GM12872 (cell line): ENCODE results near the gene ADAMTS17.

Experiments
- TF ChIP-seq, protein P1 (sequence below): IDR thresholded peaks from 3 replicates; pipeline ENCODE4 v1.5.1; 2011; ENCODE audit warnings: low read depth, mild to moderate bottlenecking, low read length, moderate library complexity; ENCODE audit not compliant: insufficient read depth

The ADAMTS17 gene

DNA sequence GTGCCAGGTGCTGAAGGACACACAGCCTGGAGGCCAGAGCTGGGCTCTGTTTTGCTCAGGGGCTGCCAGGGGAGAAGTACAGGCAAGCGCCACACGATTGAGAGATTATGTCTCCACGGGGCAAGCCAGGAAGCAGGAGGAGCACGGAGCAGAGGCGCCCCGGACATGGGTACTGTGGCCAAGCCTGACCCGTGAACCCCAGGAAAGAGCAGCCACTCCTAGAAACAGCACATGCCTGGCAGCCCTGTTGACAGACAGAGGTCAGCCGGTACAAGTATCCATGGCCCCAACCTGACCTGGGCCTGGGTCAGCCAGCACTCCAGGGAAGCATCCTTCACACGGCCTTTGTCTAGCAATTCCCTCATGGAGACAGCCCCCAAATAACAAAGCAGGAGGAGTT is 89.4 kb downstream of the ADAMTS17 start:
- TF ChIP-seq, protein P1, sequence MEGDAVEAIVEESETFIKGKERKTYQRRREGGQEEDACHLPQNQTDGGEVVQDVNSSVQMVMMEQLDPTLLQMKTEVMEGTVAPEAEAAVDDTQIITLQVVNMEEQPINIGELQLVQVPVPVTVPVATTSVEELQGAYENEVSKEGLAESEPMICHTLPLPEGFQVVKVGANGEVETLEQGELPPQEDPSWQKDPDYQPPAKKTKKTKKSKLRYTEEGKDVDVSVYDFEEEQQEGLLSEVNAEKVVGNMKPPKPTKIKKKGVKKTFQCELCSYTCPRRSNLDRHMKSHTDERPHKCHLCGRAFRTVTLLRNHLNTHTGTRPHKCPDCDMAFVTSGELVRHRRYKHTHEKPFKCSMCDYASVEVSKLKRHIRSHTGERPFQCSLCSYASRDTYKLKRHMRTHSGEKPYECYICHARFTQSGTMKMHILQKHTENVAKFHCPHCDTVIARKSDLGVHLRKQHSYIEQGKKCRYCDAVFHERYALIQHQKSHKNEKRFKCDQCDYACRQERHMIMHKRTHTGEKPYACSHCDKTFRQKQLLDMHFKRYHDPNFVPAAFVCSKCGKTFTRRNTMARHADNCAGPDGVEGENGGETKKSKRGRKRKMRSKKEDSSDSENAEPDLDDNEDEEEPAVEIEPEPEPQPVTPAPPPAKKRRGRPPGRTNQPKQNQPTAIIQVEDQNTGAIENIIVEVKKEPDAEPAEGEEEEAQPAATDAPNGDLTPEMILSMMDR = no peak

DNA sequence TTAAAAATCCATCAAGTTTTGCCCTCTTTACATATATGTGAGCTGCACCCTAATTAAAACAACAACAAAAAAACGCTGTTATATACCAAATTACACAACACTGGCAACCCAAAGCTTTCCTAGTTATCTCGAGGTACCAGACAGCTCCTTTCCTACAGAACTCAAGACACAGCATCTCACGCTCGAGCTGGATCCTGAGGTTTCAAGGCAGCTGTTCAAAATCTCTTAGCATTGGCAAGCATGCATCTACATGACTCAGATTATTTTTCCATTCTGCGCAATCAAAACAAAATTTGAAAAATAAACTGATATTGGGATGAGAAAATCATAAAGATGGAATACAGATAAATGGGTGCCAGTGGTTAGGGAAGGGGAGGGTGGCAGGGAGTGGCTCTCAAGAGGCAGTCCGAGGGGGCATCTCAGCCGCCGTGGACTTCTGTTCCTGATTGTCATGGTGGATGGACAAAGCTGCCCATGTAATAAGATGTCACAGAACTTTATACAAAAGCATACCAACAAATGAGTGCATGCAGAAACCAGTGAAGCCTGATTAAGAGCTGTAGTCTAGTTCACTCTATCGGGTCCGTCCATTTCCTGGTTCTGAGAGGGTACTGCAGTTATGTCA is 91.5 kb downstream of the ADAMTS17 start:
- TF ChIP-seq, protein P1 = no peak

DNA sequence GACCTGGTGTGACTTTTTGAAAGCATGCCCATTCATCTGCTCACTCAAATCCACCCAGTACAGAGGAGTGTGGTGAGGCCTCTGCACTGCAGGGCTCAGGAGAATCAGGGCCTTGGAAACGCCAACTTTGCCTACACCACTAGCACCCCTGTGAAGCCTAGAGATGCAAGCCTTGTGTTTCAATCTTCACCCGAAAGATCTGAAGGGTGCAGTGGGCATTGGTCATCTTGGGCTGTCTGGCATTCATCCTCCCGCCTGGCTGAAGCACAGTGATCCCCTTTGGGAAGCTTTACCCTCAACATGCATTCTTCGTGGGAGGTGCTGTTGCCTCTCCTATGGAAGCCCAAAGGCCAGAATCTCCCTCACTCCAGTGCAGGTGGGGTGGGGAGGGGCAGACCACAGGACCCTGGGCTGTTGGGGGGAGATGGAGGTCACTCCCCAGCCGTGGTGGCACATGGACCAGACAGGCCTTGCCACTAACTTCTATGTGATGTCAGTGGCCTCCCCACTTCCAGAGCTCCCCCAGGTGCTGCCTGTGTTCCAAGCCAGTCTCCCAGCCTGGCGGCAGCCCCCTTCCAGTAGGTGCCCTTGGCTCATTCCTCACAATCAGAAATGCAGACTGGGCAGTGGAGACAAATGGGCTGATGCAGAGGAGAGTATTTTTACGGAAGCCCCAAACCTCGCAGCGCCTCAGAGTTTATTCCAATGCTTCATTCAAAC is 92.5 kb downstream of the ADAMTS17 start:
- TF ChIP-seq, protein P1 = no peak

DNA sequence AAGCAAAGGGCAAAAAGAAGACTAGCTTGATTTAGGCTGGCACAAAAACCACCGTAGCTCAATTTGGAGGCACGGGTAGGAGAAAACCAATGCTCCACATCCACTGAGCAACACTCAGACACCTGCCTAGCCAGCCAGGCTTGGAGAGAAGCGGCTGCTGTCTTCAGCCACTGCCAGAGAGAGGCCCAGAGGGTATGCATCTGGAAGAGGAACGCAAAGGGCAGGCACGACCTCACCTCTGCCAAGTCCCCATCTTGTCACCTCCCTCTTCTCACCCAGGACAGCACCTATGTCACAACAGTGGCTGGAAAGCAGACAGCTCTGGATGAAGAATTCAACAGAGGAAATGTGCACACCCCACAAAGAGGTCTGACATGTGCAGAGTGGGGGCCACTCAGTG is 93.5 kb downstream of the ADAMTS17 start:
- TF ChIP-seq, protein P1 = no peak

DNA sequence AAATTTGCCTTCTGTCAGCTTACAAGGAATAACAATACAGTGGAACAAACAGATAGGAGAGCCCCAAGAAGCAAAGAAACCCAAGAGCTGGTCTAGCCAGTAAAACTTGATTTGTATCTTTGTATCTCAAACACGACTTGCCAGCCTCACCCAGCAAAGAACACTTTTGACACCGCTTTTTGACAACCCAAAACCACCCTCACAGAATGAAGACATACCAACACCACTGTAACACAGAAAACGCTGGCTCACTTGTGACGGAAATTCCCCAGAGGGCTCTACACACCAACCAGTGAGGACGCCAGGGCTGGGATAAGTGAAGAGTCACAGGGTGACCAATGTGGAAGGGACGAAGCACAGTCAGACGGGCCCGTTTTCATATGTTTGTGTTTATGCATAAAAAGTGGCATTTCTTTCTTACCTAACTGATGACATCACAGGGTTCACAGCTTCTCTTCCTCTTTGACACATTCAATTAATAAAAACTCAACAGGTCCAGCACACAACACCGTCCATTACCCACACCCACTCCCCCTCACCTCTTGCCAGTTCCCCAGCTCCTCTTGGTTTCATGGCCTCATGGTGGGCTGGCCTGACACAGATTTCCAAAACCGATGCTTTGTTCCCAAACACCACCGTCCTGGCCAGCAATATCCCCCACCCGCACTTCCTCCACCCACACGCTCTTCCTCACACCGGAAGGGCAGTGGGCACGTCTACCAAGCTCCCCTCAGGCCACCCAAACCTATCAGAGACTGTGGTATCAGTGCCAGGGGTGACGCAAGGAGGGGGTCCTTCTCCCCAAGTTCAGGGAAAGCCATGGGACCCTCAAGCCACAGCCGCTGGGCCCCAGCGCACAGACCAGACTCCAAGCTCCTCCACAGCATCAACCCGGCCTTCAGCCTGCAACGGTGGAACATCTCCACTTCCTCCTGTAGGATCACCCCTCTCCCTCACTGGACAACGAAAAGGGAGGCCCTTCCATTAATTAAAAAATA is 94.2 kb downstream of the ADAMTS17 start:
- TF ChIP-seq, protein P1 = no peak

DNA sequence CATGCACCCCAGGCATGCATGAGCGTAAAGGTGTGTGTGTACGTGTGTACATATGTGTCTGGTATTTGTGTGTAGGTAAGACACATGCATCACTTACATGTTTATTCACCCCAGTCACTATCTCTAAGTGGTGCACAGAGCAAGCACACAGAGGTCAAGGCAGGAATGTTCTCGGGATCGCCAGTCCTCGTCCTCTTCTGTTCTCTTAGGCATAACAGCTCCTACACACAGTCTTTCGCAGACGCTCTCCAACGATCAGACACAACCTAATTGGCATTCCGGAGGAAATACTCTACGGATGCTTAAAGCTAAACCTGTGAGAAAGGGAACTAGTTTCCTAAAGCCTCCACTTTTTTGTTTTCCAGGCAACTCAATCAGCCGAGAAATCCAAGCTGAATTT is 95.9 kb downstream of the ADAMTS17 start:
- TF ChIP-seq, protein P1 = no peak

DNA sequence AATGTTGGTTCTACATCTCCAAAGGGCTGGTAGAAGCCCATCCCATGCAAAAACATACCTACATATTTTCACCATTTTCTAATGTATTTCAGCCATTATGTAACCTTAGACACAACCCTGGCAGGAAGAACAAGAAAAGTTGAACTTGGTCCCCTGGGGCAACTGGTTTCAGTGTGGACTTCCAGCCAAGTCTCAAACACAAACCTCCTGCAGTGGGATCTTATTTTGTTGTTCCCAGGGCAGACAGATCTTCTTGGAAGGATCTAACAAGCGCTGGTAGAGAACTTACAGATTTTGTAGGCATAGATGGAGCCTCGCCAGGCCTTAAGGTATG is 96.3 kb downstream of the ADAMTS17 start:
- TF ChIP-seq, protein P1 = no peak
